Stimulated activated CD4-positive, alpha-beta T cell treated with anti-CD3 and anti-CD28 coated beads, Interleukin-15, amount 100 ng/mL, for 24 hours (primary cell): ENCODE data around the gene BICC1.

Experiments
- DNase-seq: peaks from one replicate; pipeline ENCODE4 v3.0.0-alpha.2; 2020

The BICC1 gene

GRCh38 chr10:58715061-58715460 is 202.4 kb downstream of the BICC1 start:
- DNase-seq = no peak

- DNase-seq = no peak
Measured at GRCh38 chr10:58718596-58718995, 205.9 kb downstream of the BICC1 start.

GRCh38 chr10:58721601-58722281 is 209.1 kb downstream of the BICC1 start:
- DNase-seq = no peak

GRCh38 chr10:58723186-58723585 is 210.5 kb downstream of the BICC1 start:
- no peak for DNase-seq

GRCh38 chr10:58723966-58724365 is 211.3 kb downstream of the BICC1 start:
- no peak for DNase-seq

- DNase-seq = no peak
Measured at GRCh38 chr10:58724781-58725180, 212.1 kb downstream of the BICC1 start.

GRCh38 chr10:58725901-58726300 is 213.2 kb downstream of the BICC1 start:
- DNase-seq = no peak

- DNase-seq = no peak
Measured at GRCh38 chr10:58727633-58728032, 215.0 kb downstream of the BICC1 start.

GRCh38 chr10:58731276-58731675 is 218.6 kb downstream of the BICC1 start:
- DNase-seq = no peak

GRCh38 chr10:58733436-58733835 is 220.8 kb downstream of the BICC1 start:
- no peak for DNase-seq

GRCh38 chr10:58734116-58734515 is 221.4 kb downstream of the BICC1 start:
- DNase-seq = no peak

GRCh38 chr10:58734664-58735063 is 222.0 kb downstream of the BICC1 start:
- no peak for DNase-seq

- DNase-seq = no peak
Measured at GRCh38 chr10:58735087-58735486, 222.4 kb downstream of the BICC1 start.

GRCh38 chr10:58740620-58741369 is 228.1 kb downstream of the BICC1 start:
- no peak for DNase-seq

- no peak for DNase-seq
Measured at GRCh38 chr10:58741673-58742072, 229.0 kb downstream of the BICC1 start.

GRCh38 chr10:58742141-58742540 is 229.5 kb downstream of the BICC1 start:
- no peak for DNase-seq

- no peak for DNase-seq
Measured at GRCh38 chr10:58743466-58744115, 230.9 kb downstream of the BICC1 start.

- DNase-seq = no peak
Measured at GRCh38 chr10:58746474-58747185, 234.0 kb downstream of the BICC1 start.

GRCh38 chr10:58747687-58748086 is 235.0 kb downstream of the BICC1 start:
- no peak for DNase-seq

GRCh38 chr10:58752665-58753064 is 240.0 kb downstream of the BICC1 start:
- DNase-seq = no peak

- DNase-seq = no peak
Measured at GRCh38 chr10:58753425-58753824, 240.8 kb downstream of the BICC1 start.

GRCh38 chr10:58754469-58755339 is 242.0 kb downstream of the BICC1 start:
- DNase-seq = no peak

GRCh38 chr10:58755340-58755610 is 242.6 kb downstream of the BICC1 start:
- no peak for DNase-seq
